Measurements from ENCODE around the gene PPP1R12A. TPM values are rescaled to one million over a fixed set of nuclear protein-coding genes. Genes with fewer than 3 reads are reported as not detected.
"Not testable (repeated sequence)": the region's sequence is repeated elsewhere in the genome, so short reads cannot be mapped to it uniquely, and the experiment has no call there.

PPP1R12A gene
- total and polyA plus RNA-seq, 5 donors from 2014 or later = 91.8 to 153 (median 106) TPM

DNA sequence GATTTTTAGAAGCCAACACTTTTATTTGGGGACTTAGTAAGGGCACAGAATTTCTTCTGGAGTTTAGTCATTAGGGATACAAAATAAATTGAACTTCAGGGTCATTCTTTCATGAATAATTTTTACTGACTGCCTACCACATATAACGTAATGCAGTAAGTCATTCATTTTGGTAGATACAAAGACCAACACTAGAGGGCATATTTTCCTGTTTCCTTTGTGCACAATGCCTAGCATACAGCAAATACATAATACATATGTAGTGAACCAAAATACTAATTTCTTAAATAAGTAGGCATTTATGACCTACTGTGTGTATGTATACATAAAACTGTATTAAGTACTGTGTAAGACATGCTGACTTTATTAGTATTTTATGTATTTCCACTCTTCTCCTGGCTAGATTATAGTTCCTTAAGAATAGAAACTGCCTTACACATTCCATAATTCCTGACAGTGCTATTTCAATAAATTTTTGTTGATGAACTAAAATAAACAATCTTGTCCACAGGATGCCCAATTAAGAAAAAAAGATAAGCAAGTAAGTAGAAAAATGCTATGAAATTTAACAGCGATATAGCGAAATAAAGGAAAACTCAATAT, 47.9 kb downstream of the PPP1R12A start:
- Mint-ChIP-seq H3K27me3 (no peaks in the 10 kb centered on the region), H3K27ac (no peak overlapping the region), H3K36me3 (peaks cover 18% of the 10 kb centered on the region), H3K9me3 (no peaks in the 10 kb centered on the region), H3K4me3 (peak overlapping the region in 1 of 4 donors; percentile 70), H3K4me1 (peaks cover 36 to 84% (median 70%) of the 10 kb centered on the region in 4 donors)
- Histone ChIP-seq H3K27me3 (ENCODE audit: control insufficient read depth, insufficient read depth, low read length) (no peaks in the 10 kb centered on the region), H3K27ac (ENCODE audit: insufficient read depth, low read length, poor library complexity, severe bottlenecking) (no peak overlapping the region), H3K4me1 (ENCODE audit: control insufficient read depth, insufficient read depth, low read length, poor library complexity, severe bottlenecking) (peaks cover 40% of the 10 kb centered on the region), H3K36me3 (ENCODE audit: control insufficient read depth, insufficient read depth, low read length) (no peaks in the 10 kb centered on the region), H3K9me3 (ENCODE audit: control insufficient read depth in 2 of 2, low read length in 2 of 2) (no peaks in the 10 kb centered on the region), H3K4me3 (ENCODE audit: low read depth, low read length) (no peak overlapping the region)
- ATAC-seq (ENCODE audit: low read depth in 2 of 2) = peak; percentile 65 to 68
- DNase-seq = peak in 2 of 3 donors; percentile 50 to 72

DNA sequence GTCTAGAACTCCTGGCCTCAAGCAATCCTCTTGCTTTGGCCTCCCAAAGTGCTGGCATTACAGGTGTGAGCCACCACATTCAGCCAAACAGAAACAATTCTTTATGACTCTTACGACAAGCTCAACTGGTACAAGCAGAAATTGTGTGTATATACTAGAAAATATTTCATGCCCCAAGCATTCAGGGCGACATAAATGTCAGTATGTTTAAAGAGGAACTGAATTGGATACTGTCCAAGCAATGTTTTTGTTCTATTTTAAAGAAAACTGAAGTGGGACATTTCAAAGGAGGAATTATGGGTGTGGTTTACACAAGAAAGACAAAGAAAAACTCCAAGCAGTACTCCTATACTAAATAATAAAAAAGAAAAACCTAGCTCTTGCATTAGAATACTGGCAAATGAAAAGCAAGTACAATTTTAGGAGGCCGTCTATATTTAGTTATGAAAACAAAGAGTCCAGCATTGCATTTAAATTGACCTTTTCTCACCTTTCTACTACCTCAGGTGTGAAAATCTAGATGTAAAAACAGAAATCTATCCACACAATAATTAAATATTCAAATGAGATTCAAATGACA, 48.9 kb downstream of the PPP1R12A start:
- Histone ChIP-seq H3K4me1 (ENCODE audit: control insufficient read depth, insufficient read depth, low read length, poor library complexity, severe bottlenecking) (peaks cover 50% of the 10 kb centered on the region), H3K9me3 (ENCODE audit: control insufficient read depth in 2 of 2, low read length in 2 of 2) (no peaks in the 10 kb centered on the region), H3K27me3 (ENCODE audit: control insufficient read depth, insufficient read depth, low read length) (no peaks in the 10 kb centered on the region), H3K36me3 (ENCODE audit: control insufficient read depth, insufficient read depth, low read length) (no peaks in the 10 kb centered on the region), H3K27ac (ENCODE audit: insufficient read depth, low read length, poor library complexity, severe bottlenecking) (no peak overlapping the region), H3K4me3 (ENCODE audit: low read depth, low read length) (no peak overlapping the region)
- no peak overlapping the region for H3K27ac Mint-ChIP-seq
- DNase-seq (no peak), ATAC-seq (ENCODE audit: low read depth in 2 of 2) (no peak)
- H3K4me1 Mint-ChIP-seq = peaks cover 44 to 84% (median 70%) of the 10 kb centered on the region in 4 donors
- no peaks in the 10 kb centered on the region for H3K9me3 Mint-ChIP-seq
- H3K4me3 Mint-ChIP-seq = peak overlapping the region in 1 of 4 donors; percentile 12
- no peaks in the 10 kb centered on the region for H3K27me3 Mint-ChIP-seq
- peaks cover 12% of the 10 kb centered on the region for H3K36me3 Mint-ChIP-seq

DNA sequence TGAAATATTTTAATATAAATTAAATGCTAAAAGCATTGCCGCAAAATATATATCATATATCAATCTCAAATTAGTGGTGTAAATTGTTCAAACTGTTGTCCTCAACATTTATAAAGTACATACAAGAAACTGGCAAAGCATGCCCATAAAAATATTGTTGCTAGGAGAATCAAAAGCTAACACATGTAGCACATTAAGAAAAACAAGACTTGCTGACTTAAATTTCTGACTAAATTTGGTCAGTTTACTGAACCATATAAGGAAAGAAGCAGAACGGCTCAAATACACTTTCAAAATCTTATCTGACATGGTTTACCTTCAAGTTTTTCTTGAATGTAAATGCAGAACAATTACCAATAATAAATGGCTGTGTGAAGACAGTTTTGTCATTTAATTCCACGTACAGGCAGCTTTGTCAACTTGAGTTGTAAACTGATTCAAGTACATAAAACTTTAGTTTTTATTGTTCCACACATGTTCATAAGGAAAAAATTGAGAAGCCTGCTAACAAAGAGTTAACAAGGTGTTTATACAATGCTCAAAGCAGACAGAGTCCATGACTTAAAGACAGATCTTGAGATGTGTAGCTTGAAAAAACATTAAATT, 50.4 kb downstream of the PPP1R12A start:
- H3K36me3 ChIP-seq (ENCODE audit: control insufficient read depth, insufficient read depth, low read length) = no peaks in the 10 kb centered on the region
- no peak overlapping the region for H3K27ac Mint-ChIP-seq
- H3K27me3 ChIP-seq (ENCODE audit: control insufficient read depth, insufficient read depth, low read length) = no peaks in the 10 kb centered on the region
- ATAC-seq (ENCODE audit: low read depth in 2 of 2) (no peak), DNase-seq (no peak)
- H3K36me3 Mint-ChIP-seq = peaks cover 12% of the 10 kb centered on the region
- no peak overlapping the region for H3K27ac ChIP-seq (ENCODE audit: insufficient read depth, low read length, poor library complexity, severe bottlenecking)
- H3K9me3 ChIP-seq (ENCODE audit: control insufficient read depth in 2 of 2, low read length in 2 of 2) = no peaks in the 10 kb centered on the region
- H3K4me1 ChIP-seq (ENCODE audit: control insufficient read depth, insufficient read depth, low read length, poor library complexity, severe bottlenecking) = peaks cover 49% of the 10 kb centered on the region
- H3K4me3 Mint-ChIP-seq = no peak overlapping the region
- H3K27me3 Mint-ChIP-seq = no peaks in the 10 kb centered on the region
- peaks cover 53 to 88% (median 72%) of the 10 kb centered on the region in 4 donors for H3K4me1 Mint-ChIP-seq
- H3K9me3 Mint-ChIP-seq = no peaks in the 10 kb centered on the region
- H3K4me3 ChIP-seq (ENCODE audit: low read depth, low read length) = no peak overlapping the region

DNA sequence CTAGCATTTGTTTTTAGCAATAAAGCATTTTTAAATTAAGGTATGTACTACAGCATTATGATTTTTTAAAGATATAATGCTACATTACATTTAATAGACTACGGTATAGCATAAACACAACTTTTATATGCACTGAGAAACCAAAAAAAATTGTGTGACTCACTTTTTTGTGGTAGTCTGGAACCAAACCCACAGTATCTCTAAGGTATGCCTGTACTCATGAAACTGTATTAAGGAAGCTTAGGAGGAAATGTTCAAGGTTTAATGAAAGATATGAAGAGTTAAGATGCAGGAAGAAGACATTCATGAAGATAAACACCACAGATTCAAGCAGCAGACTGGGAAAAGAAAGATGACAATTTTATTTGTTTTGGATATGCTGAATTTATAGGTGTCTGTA, 51.7 kb downstream of the PPP1R12A start:
- H3K27ac ChIP-seq (ENCODE audit: insufficient read depth, low read length, poor library complexity, severe bottlenecking) = no peak overlapping the region
- H3K4me1 ChIP-seq (ENCODE audit: control insufficient read depth, insufficient read depth, low read length, poor library complexity, severe bottlenecking) = peaks cover 37% of the 10 kb centered on the region
- ATAC-seq (ENCODE audit: low read depth in 2 of 2) = no peak
- peaks cover 58 to 87% (median 69%) of the 10 kb centered on the region in 4 donors for H3K4me1 Mint-ChIP-seq
- H3K27me3 ChIP-seq (ENCODE audit: control insufficient read depth, insufficient read depth, low read length) = no peaks in the 10 kb centered on the region
- H3K27ac Mint-ChIP-seq = peak overlapping the region in 1 of 3 donors; percentile 2
- no peaks in the 10 kb centered on the region for H3K27me3 Mint-ChIP-seq
- peak overlapping the region in 3 of 4 donors; percentile 1 to 17 (median 11) for H3K4me3 Mint-ChIP-seq
- DNase-seq = no peak
- H3K9me3 Mint-ChIP-seq = no peaks in the 10 kb centered on the region
- no peaks in the 10 kb centered on the region for H3K36me3 ChIP-seq (ENCODE audit: control insufficient read depth, insufficient read depth, low read length)
- no peak overlapping the region for H3K4me3 ChIP-seq (ENCODE audit: low read depth, low read length)
- no peaks in the 10 kb centered on the region for H3K9me3 ChIP-seq (ENCODE audit: control insufficient read depth in 2 of 2, low read length in 2 of 2)
- peaks cover 12% of the 10 kb centered on the region for H3K36me3 Mint-ChIP-seq

DNA sequence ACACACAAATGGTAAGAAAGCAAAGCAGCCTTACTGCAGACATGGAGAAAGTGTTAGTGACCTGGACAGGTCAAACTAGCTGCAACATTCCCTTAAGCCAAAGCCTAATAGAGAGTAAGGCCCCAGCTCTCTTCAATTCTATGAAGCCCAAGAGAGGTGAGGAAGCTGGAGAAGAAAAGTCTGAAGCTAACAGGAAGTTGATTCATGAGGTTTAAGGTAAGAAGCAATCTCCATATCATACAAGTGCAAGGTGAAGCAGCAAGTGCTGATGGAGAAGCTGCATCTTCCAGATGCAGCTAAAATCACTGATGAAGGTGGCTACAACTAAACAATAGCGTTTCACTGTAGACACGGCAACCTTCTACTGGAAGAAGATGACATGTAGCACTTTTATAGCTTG, 53.5 kb downstream of the PPP1R12A start:
- Histone ChIP-seq H3K4me1 (ENCODE audit: control insufficient read depth, insufficient read depth, low read length, poor library complexity, severe bottlenecking) (peaks cover 30% of the 10 kb centered on the region), H3K27me3 (ENCODE audit: control insufficient read depth, insufficient read depth, low read length) (no peaks in the 10 kb centered on the region), H3K36me3 (ENCODE audit: control insufficient read depth, insufficient read depth, low read length) (peaks cover 4% of the 10 kb centered on the region), H3K4me3 (ENCODE audit: low read depth, low read length) (peak overlapping the region; percentile 2), H3K9me3 (ENCODE audit: control insufficient read depth in 2 of 2, low read length in 2 of 2) (no peaks in the 10 kb centered on the region), H3K27ac (ENCODE audit: insufficient read depth, low read length, poor library complexity, severe bottlenecking) (no peak overlapping the region)
- H3K27me3 Mint-ChIP-seq = no peaks in the 10 kb centered on the region
- peaks cover 53 to 89% (median 69%) of the 10 kb centered on the region in 4 donors for H3K4me1 Mint-ChIP-seq
- H3K9me3 Mint-ChIP-seq = no peaks in the 10 kb centered on the region
- DNase-seq (no peak), ATAC-seq (ENCODE audit: low read depth in 2 of 2) (peak in 1 of 2 donors; percentile 53)
- H3K36me3 Mint-ChIP-seq = peaks cover 16% of the 10 kb centered on the region
- peak overlapping the region in 2 of 4 donors; percentile 24 to 26 for H3K4me3 Mint-ChIP-seq
- peak overlapping the region in 2 of 3 donors; percentile 15 to 57 for H3K27ac Mint-ChIP-seq

DNA sequence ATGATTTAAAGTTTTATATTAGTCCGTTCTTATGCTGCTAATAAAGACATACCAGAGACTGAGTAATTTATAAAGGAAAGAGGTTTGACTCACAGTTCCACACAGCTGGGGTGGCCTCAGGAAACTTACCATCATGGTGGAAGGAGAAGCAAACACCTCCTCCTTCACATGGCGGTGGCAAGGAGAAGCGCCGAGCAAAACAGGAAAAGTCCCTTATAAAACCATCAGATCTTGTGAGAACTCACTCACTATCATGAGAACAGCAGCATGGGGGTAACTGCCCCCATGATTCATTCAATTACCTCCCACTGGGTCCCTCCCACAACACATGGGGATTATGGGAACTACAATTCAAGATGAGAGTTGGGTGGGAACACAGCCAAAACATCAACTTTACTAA, 56.4 kb downstream of the PPP1R12A start:
- not testable (repeated sequence) for H3K4me3 ChIP-seq (ENCODE audit: low read depth, low read length); H3K9me3 ChIP-seq (ENCODE audit: control insufficient read depth in 2 of 2, low read length in 2 of 2); H3K36me3 ChIP-seq (ENCODE audit: control insufficient read depth, insufficient read depth, low read length); H3K27ac ChIP-seq (ENCODE audit: insufficient read depth, low read length, poor library complexity, severe bottlenecking); H3K9me3 Mint-ChIP-seq; H3K27me3 Mint-ChIP-seq; DNase-seq; H3K27me3 ChIP-seq (ENCODE audit: control insufficient read depth, insufficient read depth, low read length); H3K27ac Mint-ChIP-seq; H3K4me3 Mint-ChIP-seq; ATAC-seq (ENCODE audit: low read depth in 2 of 2)
- peaks cover 12% of the 10 kb centered on the region for H3K36me3 Mint-ChIP-seq
- peaks cover 60 to 91% (median 78%) of the 10 kb centered on the region in 4 donors for H3K4me1 Mint-ChIP-seq
- H3K4me1 ChIP-seq (ENCODE audit: control insufficient read depth, insufficient read depth, low read length, poor library complexity, severe bottlenecking) = peaks cover 39% of the 10 kb centered on the region

DNA sequence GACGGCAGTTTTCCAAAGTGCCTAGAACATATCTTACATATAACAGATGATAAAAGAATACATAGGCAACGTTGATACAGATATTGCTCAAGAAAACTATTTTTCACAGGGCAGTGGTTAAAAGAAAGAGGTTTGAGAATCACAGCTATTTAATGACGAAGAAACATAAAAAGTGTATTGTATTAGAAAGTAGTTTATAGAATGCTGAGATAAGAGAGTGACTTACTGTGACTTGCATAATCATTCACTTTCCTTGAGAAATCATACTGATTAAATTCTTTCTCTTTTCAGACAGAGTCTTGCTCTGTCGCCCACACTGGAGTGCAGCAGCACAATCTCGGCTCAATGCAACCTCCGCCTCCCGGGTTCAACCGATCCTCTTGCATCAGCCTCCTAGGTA, 57.7 kb downstream of the PPP1R12A start:
- Histone ChIP-seq H3K36me3 (ENCODE audit: control insufficient read depth, insufficient read depth, low read length) (peaks cover 8% of the 10 kb centered on the region), H3K27ac (ENCODE audit: insufficient read depth, low read length, poor library complexity, severe bottlenecking) (no peak overlapping the region), H3K27me3 (ENCODE audit: control insufficient read depth, insufficient read depth, low read length) (no peaks in the 10 kb centered on the region), H3K4me1 (ENCODE audit: control insufficient read depth, insufficient read depth, low read length, poor library complexity, severe bottlenecking) (peaks cover 37% of the 10 kb centered on the region), H3K9me3 (ENCODE audit: control insufficient read depth in 2 of 2, low read length in 2 of 2) (no peaks in the 10 kb centered on the region), H3K4me3 (ENCODE audit: low read depth, low read length) (no peak overlapping the region)
- H3K9me3 Mint-ChIP-seq = no peaks in the 10 kb centered on the region
- H3K27ac Mint-ChIP-seq = no peak overlapping the region
- H3K36me3 Mint-ChIP-seq = peaks cover 7% of the 10 kb centered on the region
- DNase-seq (no peak), ATAC-seq (ENCODE audit: low read depth in 2 of 2) (no peak)
- H3K4me3 Mint-ChIP-seq = no peak overlapping the region
- H3K4me1 Mint-ChIP-seq = peaks cover 62 to 89% (median 82%) of the 10 kb centered on the region in 4 donors
- no peaks in the 10 kb centered on the region for H3K27me3 Mint-ChIP-seq

Measured in CD4-positive, CD25-positive, alpha-beta regulatory T cell (primary cell).